IPS-18a (cell line): Measurements from ENCODE around the gene CAMP.
"Not testable (repeated sequence)": the region's sequence is repeated elsewhere in the genome, so short reads cannot be mapped to it uniquely, and the experiment has no call there.

ENCODE experiments used
- H3K27ac ChIP-seq: one replicate; pipeline ENCODE4 v1.5.1; 2013; ENCODE audit warnings: low read length
- H3K27me3 ChIP-seq: one replicate; pipeline ENCODE4 v1.6.1; 2013; ENCODE audit warnings: mild to moderate bottlenecking, low read length; ENCODE audit not compliant: control insufficient read depth, insufficient read depth
- H3K36me3 ChIP-seq: one replicate; pipeline ENCODE4 v1.6.1; 2013; ENCODE audit warnings: low read depth, low read length; ENCODE audit not compliant: control insufficient read depth
- H3K4me1 ChIP-seq: one replicate; pipeline ENCODE4 v1.6.1; 2013; ENCODE audit warnings: low read depth, low read length; ENCODE audit not compliant: control insufficient read depth
- H3K4me3 ChIP-seq: one replicate; pipeline ENCODE4 v1.5.1; 2013; ENCODE audit warnings: low read length
- H3K9ac ChIP-seq: one replicate; pipeline ENCODE4 v1.6.1; 2013; ENCODE audit warnings: mild to moderate bottlenecking, low read length, moderate library complexity
- H3K9me3 ChIP-seq: one replicate; pipeline ENCODE4 v1.6.1; 2013; ENCODE audit warnings: low read depth, low read length; ENCODE audit not compliant: control insufficient read depth

Gene CAMP

GRCh38 chr3:48268381-48268935 lies 45.2 kb downstream of the CAMP start:
- Histone ChIP-seq H3K4me1 (no peaks in the 10 kb centered on the region), H3K36me3 (peaks cover 62% of the 10 kb centered on the region), H3K27me3 (no peaks in the 10 kb centered on the region), H3K4me3 (no peak overlapping the region), H3K9ac (no peak overlapping the region), H3K27ac (no peak overlapping the region), H3K9me3 (no peaks in the 10 kb centered on the region)

- H3K4me1 ChIP-seq: no peaks in the 10 kb centered on the region
- no peaks in the 10 kb centered on the region for H3K9me3 ChIP-seq
- H3K9ac ChIP-seq: no peak overlapping the region
- no peak overlapping the region for H3K27ac ChIP-seq
- H3K36me3 ChIP-seq: peaks cover 56% of the 10 kb centered on the region
- H3K4me3 ChIP-seq: no peak overlapping the region
- H3K27me3 ChIP-seq: no peaks in the 10 kb centered on the region
Observed at GRCh38 chr3:48268936-48269561, 45.8 kb downstream of the CAMP start.

DNA sequence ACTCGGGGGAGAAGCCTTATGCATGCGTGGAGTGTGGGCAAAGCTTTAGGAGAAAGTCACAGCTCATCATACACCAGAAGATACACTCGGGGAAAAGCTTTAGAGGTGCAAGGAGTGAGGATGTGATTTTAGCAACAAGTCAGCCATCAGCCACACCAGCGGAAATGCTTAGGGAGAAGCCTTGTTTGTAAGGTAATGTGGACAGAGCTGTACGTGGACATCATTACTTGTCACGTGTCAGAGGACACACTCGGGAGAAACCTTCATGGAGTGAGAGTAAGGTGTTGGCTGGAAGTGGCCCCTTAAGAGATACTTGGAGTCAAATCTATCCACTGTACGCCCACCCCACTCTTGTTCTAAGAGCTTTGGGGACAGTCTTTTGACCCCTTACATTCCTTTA lies 46.3 kb downstream of the CAMP start:
- no peak overlapping the region for H3K27ac ChIP-seq
- H3K36me3 ChIP-seq: peaks cover 54% of the 10 kb centered on the region
- no peak overlapping the region for H3K9ac ChIP-seq
- H3K9me3 ChIP-seq: no peaks in the 10 kb centered on the region
- no peaks in the 10 kb centered on the region for H3K27me3 ChIP-seq
- no peak overlapping the region for H3K4me3 ChIP-seq
- no peaks in the 10 kb centered on the region for H3K4me1 ChIP-seq

- Histone ChIP-seq H3K4me3 (no peak overlapping the region), H3K36me3 (peaks cover 53% of the 10 kb centered on the region)
Observed at GRCh38 chr3:48270306-48270705, 47.0 kb downstream of the CAMP start.

GRCh38 chr3:48271223-48271622 lies 47.9 kb downstream of the CAMP start:
- H3K27ac ChIP-seq, H3K9me3 ChIP-seq, H3K9ac ChIP-seq, H3K4me3 ChIP-seq, H3K27me3 ChIP-seq, H3K4me1 ChIP-seq: not testable (repeated sequence)
- peaks cover 45% of the 10 kb centered on the region for H3K36me3 ChIP-seq

More at GRCh38 chr3:48270306-48270705, 47.0 kb downstream of the CAMP start:
- H3K9me3 ChIP-seq: no peaks in the 10 kb centered on the region
- no peaks in the 10 kb centered on the region for H3K4me1 ChIP-seq
- H3K9ac ChIP-seq: no peak overlapping the region
- no peaks in the 10 kb centered on the region for H3K27me3 ChIP-seq
- no peak overlapping the region for H3K27ac ChIP-seq

DNA sequence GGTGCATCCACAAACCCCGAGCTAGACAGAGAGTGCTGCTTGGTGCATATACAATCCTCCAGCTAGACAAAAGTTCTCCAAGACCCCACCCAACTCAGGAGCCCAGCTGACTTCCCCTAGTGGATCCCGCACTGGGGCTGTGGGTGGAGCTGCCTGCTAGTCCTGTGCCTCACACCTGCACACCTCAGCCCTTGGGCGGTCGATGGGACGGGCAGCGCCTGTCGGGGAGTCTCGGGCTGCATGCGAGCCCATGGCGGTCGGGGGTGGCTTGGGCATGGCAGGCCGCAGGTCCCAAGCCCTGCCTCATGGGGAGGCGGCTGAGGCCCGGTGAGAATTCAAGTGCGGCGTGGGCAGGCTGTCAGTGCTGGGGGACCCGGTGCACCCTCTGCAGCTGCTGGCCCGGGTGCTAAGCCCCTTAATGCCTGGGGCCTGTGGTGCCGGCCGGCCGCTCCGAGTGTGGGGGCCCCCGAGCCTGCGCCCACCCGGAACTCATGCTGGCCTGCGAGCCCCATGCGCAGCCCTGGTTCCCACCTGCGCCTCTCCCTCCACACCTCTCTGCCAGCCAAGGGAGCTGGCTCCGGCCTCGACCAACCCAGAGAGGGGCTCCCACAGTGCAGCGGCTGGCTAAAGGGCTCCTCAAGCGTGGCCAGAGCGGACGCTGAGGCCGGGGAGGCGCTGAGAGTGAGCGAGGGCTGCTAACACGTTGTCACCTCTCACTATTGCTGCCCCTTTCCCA lies 48.6 kb downstream of the CAMP start:
- Histone ChIP-seq H3K36me3 (peaks cover 38% of the 10 kb centered on the region), H3K9me3 (no peaks in the 10 kb centered on the region), H3K9ac (no peak overlapping the region), H3K27ac (no peak overlapping the region), H3K4me1 (peaks cover 11% of the 10 kb centered on the region), H3K27me3 (no peaks in the 10 kb centered on the region), H3K4me3 (no peak overlapping the region)

DNA sequence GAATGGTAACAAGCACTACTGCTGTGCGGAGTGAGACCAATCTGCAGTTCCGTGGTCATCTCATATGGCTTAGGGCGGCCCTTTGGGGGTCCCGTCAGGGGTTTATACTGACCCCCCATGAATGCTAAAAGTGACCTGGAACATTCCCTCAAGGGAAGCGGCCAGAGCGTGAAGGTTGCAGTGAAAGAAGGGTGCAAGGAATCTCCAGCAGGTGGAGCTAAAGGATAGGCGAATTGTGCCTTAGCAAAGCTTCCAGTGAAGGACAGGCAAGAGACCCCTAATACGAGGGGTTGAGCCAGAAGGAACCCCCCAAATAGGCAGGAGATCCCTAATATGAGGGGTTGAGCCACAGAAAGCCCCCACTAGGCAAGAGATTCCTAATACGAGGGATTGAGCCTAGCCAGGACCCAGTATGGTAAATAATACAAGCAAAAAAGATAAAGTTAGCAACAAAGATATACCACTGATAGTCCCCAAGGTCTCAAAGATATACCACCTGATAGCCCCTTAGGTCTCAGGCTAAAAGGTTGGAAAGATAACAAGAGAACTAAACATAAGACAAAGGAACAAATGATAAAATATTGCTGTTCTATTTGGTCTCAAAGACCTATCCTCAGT lies 50.4 kb downstream of the CAMP start:
- Histone ChIP-seq H3K27ac (no peak overlapping the region), H3K36me3 (peaks cover 22% of the 10 kb centered on the region), H3K9ac (no peak overlapping the region), H3K4me3 (no peak overlapping the region), H3K9me3 (no peaks in the 10 kb centered on the region), H3K4me1 (peaks cover 28% of the 10 kb centered on the region), H3K27me3 (no peaks in the 10 kb centered on the region)

DNA sequence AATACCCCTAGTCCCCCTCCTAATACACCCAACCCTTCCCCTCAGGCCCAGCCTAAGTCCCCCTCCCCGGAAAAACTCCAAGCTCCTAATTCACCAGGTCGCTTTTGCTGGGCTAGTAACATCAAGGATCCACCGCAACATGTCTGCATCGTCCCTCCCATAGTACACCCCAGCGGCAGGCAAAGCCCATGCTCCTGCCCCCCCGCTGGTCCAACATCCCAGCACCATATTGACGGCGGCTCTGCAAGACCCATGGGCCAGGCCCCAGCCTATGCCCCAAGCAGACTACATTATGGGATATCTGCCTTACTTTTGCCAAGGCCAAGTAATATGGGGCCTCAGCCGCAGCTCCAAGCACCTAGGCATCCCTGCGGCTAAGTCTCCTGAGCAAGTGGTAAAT lies 51.2 kb downstream of the CAMP start:
- H3K4me3 ChIP-seq: no peak overlapping the region
- no peaks in the 10 kb centered on the region for H3K27me3 ChIP-seq
- H3K9me3 ChIP-seq: no peaks in the 10 kb centered on the region
- H3K9ac ChIP-seq: no peak overlapping the region
- H3K36me3 ChIP-seq: peaks cover 15% of the 10 kb centered on the region
- H3K4me1 ChIP-seq: peaks cover 36% of the 10 kb centered on the region
- no peak overlapping the region for H3K27ac ChIP-seq
